HG03108 (cell line): ENCODE data around the gene SPSB2.
"Not testable (repeated sequence)": the region's sequence is repeated elsewhere in the genome, so short reads cannot be mapped to it uniquely, and the experiment has no call there.

Source experiments
- ATAC-seq: cut with Tn5 transposase; IDR thresholded peaks from one replicate; pipeline ENCODE4 v1.9.1; 2021; ENCODE audit warnings: moderate library complexity; ENCODE audit not compliant: unreplicated experiment

SPSB2 gene

GRCh38 chr12:6872073-6873048 is 742 bp downstream of the SPSB2 start:
- ATAC-seq, result peak; percentile 29

GRCh38 chr12:6871052-6871957 is 1.8 kb downstream of the SPSB2 start:
- ATAC-seq, result no peak

GRCh38 chr12:6870304-6870703 is 2.8 kb downstream of the SPSB2 start:
- not testable (repeated sequence) for ATAC-seq

- ATAC-seq, result no peak
Measured at GRCh38 chr12:6869049-6870021, 3.8 kb downstream of the SPSB2 start.

- no peak for ATAC-seq
Measured at GRCh38 chr12:6868211-6869048, 4.7 kb downstream of the SPSB2 start.

GRCh38 chr12:6867413-6868210 is 5.5 kb downstream of the SPSB2 start, which contains the start of gene TPI1:
Gene TPI1, plus strand, starts transcription at chr12:6867531. Its CDS starts 36 bp downstream, at chr12:6867567.
- ATAC-seq, result peak; percentile 53

- ATAC-seq, result peak; percentile 1
Measured at GRCh38 chr12:6866920-6867412, 6.1 kb downstream of the SPSB2 start.

GRCh38 chr12:6866163-6866919 is 6.8 kb downstream of the SPSB2 start:
- no peak for ATAC-seq

- not testable (repeated sequence) for ATAC-seq
Measured at GRCh38 chr12:6865307-6865706, 7.8 kb downstream of the SPSB2 start.

- no peak for ATAC-seq
Measured at GRCh38 chr12:6863586-6864321, 9.3 kb downstream of the SPSB2 start.

GRCh38 chr12:6863033-6863432 is 10.1 kb downstream of the SPSB2 start:
- no peak for ATAC-seq

- ATAC-seq, result no peak
Measured at GRCh38 chr12:6861391-6861790, 11.7 kb downstream of the SPSB2 start.

GRCh38 chr12:6860942-6861341 is 12.2 kb downstream of the SPSB2 start:
- ATAC-seq, result no peak

- no peak for ATAC-seq
Measured at GRCh38 chr12:6860116-6860515, 13.0 kb downstream of the SPSB2 start.

GRCh38 chr12:6858799-6859198 is 14.3 kb downstream of the SPSB2 start:
- ATAC-seq, result no peak

GRCh38 chr12:6855322-6855721 is 17.8 kb downstream of the SPSB2 start:
- ATAC-seq, result no peak

GRCh38 chr12:6854036-6854435 is 19.1 kb downstream of the SPSB2 start:
- ATAC-seq, result no peak
